Neural progenitor cell (in vitro differentiated cells): ENCODE results near the gene SLC25A12.

ENCODE experiments used
- CTCF ChIP-seq: fragments of 200-600 bp; sonication (generic); IDR thresholded peaks from 2 replicates; pipeline ENCODE4 v1.5.1; 2017; ENCODE audit warnings: antibody characterized with exemption, mild to moderate bottlenecking
- EZH2 ChIP-seq: fragments of 200-600 bp; sonication (generic); IDR thresholded peaks from 2 replicates; pipeline ENCODE4 v1.6.1; 2017; ENCODE audit warnings: antibody characterized with exemption, mild to moderate bottlenecking, moderate library complexity
- EZH2phosphoT487 ChIP-seq: fragments of 200-600 bp; sonication (generic); IDR thresholded peaks from 2 replicates; pipeline ENCODE4 v1.6.1; 2017; ENCODE audit warnings: antibody characterized with exemption

GRCh38 chr2:171852366-171852888 lies 41.6 kb downstream of the SLC25A12 start:
- TF ChIP-seq CTCF (no peak), EZH2phosphoT487 (no peak), EZH2 (no peak)
